Esophagus muscularis mucosa (tissue), 4 donors: ENCODE results near the gene OR7G3. TPM values are rescaled to one million over a fixed set of nuclear protein-coding genes. Genes with fewer than 3 reads are reported as not detected.

Experiments used
- DNase-seq: peaks from one replicate; pipeline ENCODE4 v3.0.0-alpha.2; 2017; ENCODE audit errors: extremely low spot score
- H3K27ac ChIP-seq, 4 donors: fragments of 200-600 bp; sonication (generic); replicated peaks in 1 of 4; 1 replicate in 3 of 4; 2 replicates in 1 of 4; pipeline ENCODE4 v1.5.1; 2016 to 2019; ENCODE audit warnings: mild to moderate bottlenecking in 1 of 4
- H3K27me3 ChIP-seq, 4 donors: fragments of 200-600 bp; sonication (generic); one replicate each; pipeline versions ENCODE4 v1.5.1 to v1.6.0; 2016 to 2019
- H3K36me3 ChIP-seq, 4 donors: fragments of 200-600 bp; sonication (generic); one replicate each; pipeline ENCODE4 v1.5.1; 2016 to 2019
- H3K4me1 ChIP-seq, 4 donors: fragments of 200-600 bp; sonication (generic); one replicate each; pipeline ENCODE4 v1.5.1; 2016 to 2019
- H3K4me3 ChIP-seq, 4 donors: fragments of 200-600 bp; sonication (generic); 1 replicate in 2 of 4; 2 replicates in 2 of 4; pipeline ENCODE4 v1.5.1; 2016 to 2019; ENCODE audit warnings: mild to moderate bottlenecking in 4 of 4, moderate library complexity in 1 of 4
- H3K9me3 ChIP-seq, 4 donors: fragments of 200-600 bp; sonication (generic); 1 replicate in 3 of 4; 2 replicates in 1 of 4; pipeline ENCODE4 v1.5.1; 2016 to 2019
- CTCF ChIP-seq, 3 experiments: fragments of 200-600 bp in 2 of 3; fragments of 450-650 bp in 1 of 3; sonication (generic) in 2 of 3; IDR thresholded peaks; one replicate each; pipeline ENCODE4 v1.5.1; 2017 to 2019; ENCODE audit warnings: antibody characterized with exemption in 3 of 3, mild to moderate bottlenecking in 2 of 3, moderate library complexity in 1 of 3
- EP300 ChIP-seq: sonication (generic); formaldehyde crosslinking; IDR thresholded peaks from one replicate; pipeline ENCODE4 v1.6.1; 2017; ENCODE audit warnings: antibody characterized with exemption
- POLR2A ChIP-seq: fragments of 450-650 bp; IDR thresholded peaks from one replicate; pipeline ENCODE4 v1.6.1; 2017; ENCODE audit warnings: antibody characterized with exemption, moderate library complexity, mild to moderate bottlenecking, low read depth
- POLR2AphosphoS5 ChIP-seq, 2 donors: sonication (generic); formaldehyde crosslinking; IDR thresholded peaks; one replicate each; pipeline ENCODE4 v1.6.1; 2017; ENCODE audit warnings: antibody characterized with exemption in 2 of 2
- WGBS: methylation state at CpG from one replicate; pipeline ENCODE4 v1.1.5; 2018; 5-methylcytosine and 5-hydroxymethylcytosine counted together
- intact Hi-C: fragments of 100-400 bp; cut with DNase I; formaldehyde crosslinking; loops from one replicate; pipeline ENCODE4 v1.15.1; 2023
- total RNA-seq, 4 donors: library from RNA; depleted of rRNA; stranded (reverse); fragments of >200 nt; gene quantifications; one replicate each; pipeline versions ENCODE4 v1.1.0 to v1.2.1, GENCODE V29; 2016

OR7G3 gene
- total RNA-seq, 4 donors from 2014 or later = not detected

- no peak for DNase-seq
- intact Hi-C loops = no loop called here
- Histone ChIP-seq H3K9me3 (no peaks in the 10 kb centered on the region), H3K4me3 (no peak overlapping the region), H3K27me3 (peaks cover 0 to 34% (median 0%) of the 10 kb centered on the region in 4 donors), H3K36me3 (no peaks in the 10 kb centered on the region), H3K27ac (no peak overlapping the region), H3K4me1 (no peaks in the 10 kb centered on the region)
- 76% methylated on average over 3 of the region's 3 CpGs for WGBS
- no peak for TF ChIP-seq CTCF (IDR thresholded peaks at IDR 0.05)
- no peak for TF ChIP-seq POLR2AphosphoS5 (IDR thresholded peaks at IDR 0.05)
These were observed 1.4 kb upstream of the OR7G3 start for GRCh38 chr19:9128171-9128570.

- intact Hi-C loops = no loop called here
- 58% methylated on average over 5 of the region's 5 CpGs for WGBS
- Histone ChIP-seq H3K4me1 (no peaks in the 10 kb centered on the region), H3K9me3 (peaks cover 0 to 3% (median 0%) of the 10 kb centered on the region in 4 donors), H3K36me3 (no peaks in the 10 kb centered on the region), H3K27me3 (peaks cover 0 to 43% (median 0%) of the 10 kb centered on the region in 4 donors), H3K4me3 (no peak overlapping the region), H3K27ac (no peak overlapping the region)
- TF ChIP-seq EP300 = no peak
- no peak for TF ChIP-seq POLR2A
- no peak for TF ChIP-seq CTCF (IDR thresholded peaks at IDR 0.05)
- no peak for TF ChIP-seq POLR2AphosphoS5 (IDR thresholded peaks at IDR 0.05)
- DNase-seq = no peak
These were observed 10.2 kb downstream of the OR7G3 start for GRCh38 chr19:9116547-9116946.

- no peak for DNase-seq
- H3K9me3 ChIP-seq = no peaks in the 10 kb centered on the region
- H3K4me3 ChIP-seq = no peak within 1 kb of the TSS
- H3K36me3 ChIP-seq = no peaks in the 10 kb centered on the region
- TF ChIP-seq EP300 = no peak
- no peak for TF ChIP-seq POLR2A
- TF ChIP-seq CTCF (IDR thresholded peaks at IDR 0.05) = no peak
- TF ChIP-seq POLR2AphosphoS5 (IDR thresholded peaks at IDR 0.05) = no peak
- H3K4me1 ChIP-seq = no peaks in the 10 kb centered on the region
- no peak within 1 kb of the TSS for H3K27ac ChIP-seq
- H3K27me3 ChIP-seq = peaks cover 0 to 42% (median 0%) of the 10 kb centered on the region in 4 donors
- intact Hi-C loops = no loop called here
- WGBS = 86% methylated on average over 2 of the region's 2 CpGs
These were observed 11.4 kb downstream of the OR7G3 start, which contains the start of gene OR7G1 for GRCh38 chr19:9115307-9115813. Gene OR7G1 (minus strand): TSS chr19:9115763. CDS start chr19:9115763, 0 bp downstream.

- Histone ChIP-seq H3K27ac (no peak overlapping the region), H3K27me3 (peaks cover 0 to 44% (median 0%) of the 10 kb centered on the region in 4 donors), H3K4me3 (no peak overlapping the region), H3K4me1 (no peaks in the 10 kb centered on the region), H3K9me3 (no peaks in the 10 kb centered on the region), H3K36me3 (no peaks in the 10 kb centered on the region)
- intact Hi-C loops = no loop called here
- no peak for DNase-seq
- WGBS = 46% methylated on average over 2 of the region's 2 CpGs
- TF ChIP-seq CTCF (IDR thresholded peaks at IDR 0.05) (no peak), POLR2A (no peak), EP300 (no peak), POLR2AphosphoS5 (IDR thresholded peaks at IDR 0.05) (no peak)
These were observed 16.8 kb downstream of the OR7G3 start for GRCh38 chr19:9109959-9110358.

GRCh38 chr19:9107375-9107774, 19.4 kb downstream of the OR7G3 start, which contains the start of gene OR7G2:
Gene OR7G2 (minus strand): TSS chr19:9107475. CDS start chr19:9103243, 4,232 bp downstream.
- no peak within 1 kb of the TSS for H3K4me3 ChIP-seq
- no peak for DNase-seq
- peaks cover 0 to 43% (median 0%) of the 10 kb centered on the region in 4 donors for H3K27me3 ChIP-seq
- no peak within 1 kb of the TSS for H3K27ac ChIP-seq
- WGBS = 55% methylated on average over 8 of the region's 8 CpGs
- no peaks in the 10 kb centered on the region for H3K36me3 ChIP-seq
- H3K9me3 ChIP-seq = no peaks in the 10 kb centered on the region
- no peaks in the 10 kb centered on the region for H3K4me1 ChIP-seq
- intact Hi-C loops = no loop called here
- TF ChIP-seq POLR2A (no peak), EP300 (no peak), CTCF (IDR thresholded peaks at IDR 0.05) (no peak), POLR2AphosphoS5 (IDR thresholded peaks at IDR 0.05) (no peak)
